ENCODE measurements around the gene PCDHA5. TPM values are rescaled to one million over a fixed set of nuclear protein-coding genes. Genes with fewer than 3 reads are reported as not detected.
"Not testable (repeated sequence)": the region's sequence is repeated elsewhere in the genome, so short reads cannot be mapped to it uniquely, and the experiment has no call there.

PCDHA5 gene
- total and polyA plus RNA-seq, 2 of the 13 experiments (the other 11 are each of a cell fraction or from before 2014, with no cell fraction given), result not detected

GRCh38 chr5:140785905-140786686, 35.3 kb upstream of the PCDHA5 start, which contains the start of gene PCDHA1:
Gene PCDHA1, plus strand, starts transcription at chr5:140786140.
- no peaks in the 10 kb centered on the region for H3K4me1 ChIP-seq (ENCODE audit: insufficient read depth, low read length)
- in situ Hi-C loops (cut with HindIII; ENCODE audit: extremely low pct_ligation_motif_present, low pct_unique_long_range_greater_than_20kb) (no loop called here), intact Hi-C loops (cut with micrococcal nuclease; ENCODE audit: unreplicated experiment) (no loop called here)
- H3K36me3 ChIP-seq (replicated peaks in 1 of 2; ENCODE audit: control insufficient read depth in 1 of 2, insufficient read depth in 2 of 2, low read length in 2 of 2), result no peaks in the 10 kb centered on the region
- ChIA-PET CTCF (ENCODE audit: low intra/inter-chr PET ratio, low total read pairs) (no interaction called here), POLR2A (no interaction called here)
- ATAC-seq, result no peak
- H3K9ac ChIP-seq (ENCODE audit: insufficient read depth, low read depth, low read length), result no peak within 1 kb of the TSS
- no peak for DNase-seq (ENCODE audit: low spot score)
- H3K9me3 ChIP-seq (ENCODE audit: low read length), result peaks cover 56% of the 10 kb centered on the region
- no peaks in the 10 kb centered on the region for H3K79me2 ChIP-seq (ENCODE audit: insufficient read depth, low read length)
- no peak within 1 kb of the TSS for H3K4me2 ChIP-seq (ENCODE audit: low read depth, low read length)
- H3K27ac ChIP-seq (ENCODE audit: extremely low read length, insufficient read depth, low read length), result no peak within 1 kb of the TSS
- BruUV-seq (replicated peaks), result no TSS peak
- no peak for TF ChIP-seq ZFP41 (CRISPR knock-in tag; IDR thresholded peaks at IDR 0.05; ENCODE audit: borderline replicate concordance)
- TF ChIP-seq CAMTA2 (CRISPR knock-in tag; IDR thresholded peaks at IDR 0.05; ENCODE audit: borderline replicate concordance), result no peak
- no peak for TF ChIP-seq SMYD3 (CRISPR knock-in tag; IDR thresholded peaks at IDR 0.05)
- TF ChIP-seq ZNF878 (CRISPR knock-in tag; IDR thresholded peaks at IDR 0.05), result no peak
- no peak for TF ChIP-seq CREBL2 (CRISPR knock-in tag; IDR thresholded peaks at IDR 0.05; ENCODE audit: borderline replicate concordance)
- TF ChIP-seq, protein P1, sequence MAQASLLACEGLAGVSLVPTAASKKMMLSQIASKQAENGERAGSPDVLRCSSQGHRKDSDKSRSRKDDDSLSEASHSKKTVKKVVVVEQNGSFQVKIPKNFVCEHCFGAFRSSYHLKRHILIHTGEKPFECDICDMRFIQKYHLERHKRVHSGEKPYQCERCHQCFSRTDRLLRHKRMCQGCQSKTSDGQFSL (CRISPR knock-in tag; IDR thresholded peaks at IDR 0.05), result no peak
- TF ChIP-seq ZNF232 (CRISPR knock-in tag; IDR thresholded peaks at IDR 0.05; ENCODE audit: borderline replicate concordance), result no peak
- peak; percentile 37 for TF ChIP-seq CTCF (CRISPR knock-in tag; IDR thresholded peaks at IDR 0.05)
- no peak for TF ChIP-seq HOXD1 (CRISPR knock-in tag; IDR thresholded peaks at IDR 0.05)
- 0 out of 2 replicates have a peak, but pooled peaks have one; percentile 6 for TF ChIP-seq STAG1 (CRISPR knock-in tag; IDR thresholded peaks at IDR 0.05)
- TF ChIP-seq ZNF121 (CRISPR knock-in tag; IDR thresholded peaks at IDR 0.05), result no peak
- TF ChIP-seq ZNF670 (CRISPR knock-in tag; IDR thresholded peaks at IDR 0.05; ENCODE audit: borderline replicate concordance), result no peak
- WGBS (ENCODE audit: low lambda C conversion rate), result 58% methylated on average over 24 of the region's 29 CpGs
- H4K20me1 ChIP-seq (ENCODE audit: insufficient read depth, low read length), result no peaks in the 10 kb centered on the region
- no peak within 1 kb of the TSS for H3K4me3 ChIP-seq (replicated peaks in 1 of 3; ENCODE audit: insufficient read depth in 1 of 3, low read depth in 2 of 3, low read length in 3 of 3)
- peak; percentile 8 for FAIRE-seq
- no peak within 1 kb of the TSS for H2AFZ ChIP-seq (ENCODE audit: low read length)
- no peaks in the 10 kb centered on the region for H3K27me3 ChIP-seq (ENCODE audit: control insufficient read depth in 1 of 2, insufficient read depth in 2 of 2, low read length in 2 of 2)

GRCh38 chr5:140787422-140787821, 34.0 kb upstream of the PCDHA5 start:
- intact Hi-C loops (cut with micrococcal nuclease; ENCODE audit: unreplicated experiment); H3K27ac ChIP-seq (ENCODE audit: extremely low read length, insufficient read depth, low read length); in situ Hi-C loops (cut with HindIII; ENCODE audit: extremely low pct_ligation_motif_present, low pct_unique_long_range_greater_than_20kb); H3K4me3 ChIP-seq (replicated peaks in 1 of 3; ENCODE audit: insufficient read depth in 1 of 3, low read depth in 2 of 3, low read length in 3 of 3); H4K20me1 ChIP-seq (ENCODE audit: insufficient read depth, low read length); H3K79me2 ChIP-seq (ENCODE audit: insufficient read depth, low read length); FAIRE-seq; H3K36me3 ChIP-seq (replicated peaks in 1 of 2; ENCODE audit: control insufficient read depth in 1 of 2, insufficient read depth in 2 of 2, low read length in 2 of 2); H3K4me1 ChIP-seq (ENCODE audit: insufficient read depth, low read length); H3K9ac ChIP-seq (ENCODE audit: insufficient read depth, low read depth, low read length); ATAC-seq; BruUV-seq (replicated peaks); CTCF ChIA-PET (ENCODE audit: low intra/inter-chr PET ratio, low total read pairs); POLR2A ChIA-PET; DNase-seq (ENCODE audit: low spot score); H3K4me2 ChIP-seq (ENCODE audit: low read depth, low read length); H3K27me3 ChIP-seq (ENCODE audit: control insufficient read depth in 1 of 2, insufficient read depth in 2 of 2, low read length in 2 of 2); H2AFZ ChIP-seq (ENCODE audit: low read length): not testable (repeated sequence)
- WGBS (ENCODE audit: low lambda C conversion rate), result 86% methylated on average over 44 of the region's 44 CpGs
- H3K9me3 ChIP-seq (ENCODE audit: low read length), result peaks cover 52% of the 10 kb centered on the region
